ENCODE results near the gene BRD3.
A peak's percentile ranks its signal among the peaks of the same experiment; 100 is the strongest.

The BRD3 gene

DNA sequence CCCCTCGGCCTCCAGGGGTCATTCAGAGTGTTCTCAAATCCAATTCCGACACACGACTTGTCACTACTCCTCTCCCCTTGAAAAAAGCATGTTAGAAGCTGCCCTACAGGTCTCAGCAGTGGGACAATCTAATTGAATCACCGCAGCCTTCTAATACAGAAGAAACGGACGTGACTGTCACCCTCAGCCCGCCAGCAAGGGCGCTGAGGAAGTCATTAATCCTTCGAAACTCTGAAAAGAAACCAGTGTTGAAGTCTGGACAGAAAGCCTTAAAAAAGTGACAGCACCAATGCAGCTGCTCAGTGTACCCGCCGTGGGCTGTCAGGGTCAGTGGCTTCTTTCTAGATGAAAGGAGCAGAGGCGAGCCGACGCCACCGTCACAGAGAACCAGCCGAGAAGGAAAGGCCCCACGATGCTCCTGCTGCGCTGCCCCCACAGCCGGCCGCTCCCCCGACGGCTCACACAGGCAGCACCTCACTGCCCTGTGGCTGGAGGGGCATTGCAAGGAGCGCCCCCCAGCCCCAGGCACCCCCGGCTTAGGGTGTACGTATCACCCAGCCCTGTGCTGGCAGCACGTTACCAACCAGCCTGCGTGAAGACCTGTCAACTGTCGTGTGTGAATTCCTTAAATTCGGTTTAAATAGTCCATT is 36.9 kb downstream of the BRD3 start:
- DNase-seq (ENCODE audit: low spot score in 2 of 2) (no peak), ATAC-seq (ENCODE audit: low read depth) (no peak)
- no peaks in the 10 kb centered on the region for H3K9me3 Mint-ChIP-seq
- no peaks in the 10 kb centered on the region for H3K27me3 Mint-ChIP-seq
- peaks cover 5% of the 10 kb centered on the region for H3K4me1 Mint-ChIP-seq
- H3K4me3 Mint-ChIP-seq = no peak overlapping the region
- no peak overlapping the region for H3K27ac Mint-ChIP-seq
- peaks cover 9% of the 10 kb centered on the region for H3K36me3 Mint-ChIP-seq

DNA sequence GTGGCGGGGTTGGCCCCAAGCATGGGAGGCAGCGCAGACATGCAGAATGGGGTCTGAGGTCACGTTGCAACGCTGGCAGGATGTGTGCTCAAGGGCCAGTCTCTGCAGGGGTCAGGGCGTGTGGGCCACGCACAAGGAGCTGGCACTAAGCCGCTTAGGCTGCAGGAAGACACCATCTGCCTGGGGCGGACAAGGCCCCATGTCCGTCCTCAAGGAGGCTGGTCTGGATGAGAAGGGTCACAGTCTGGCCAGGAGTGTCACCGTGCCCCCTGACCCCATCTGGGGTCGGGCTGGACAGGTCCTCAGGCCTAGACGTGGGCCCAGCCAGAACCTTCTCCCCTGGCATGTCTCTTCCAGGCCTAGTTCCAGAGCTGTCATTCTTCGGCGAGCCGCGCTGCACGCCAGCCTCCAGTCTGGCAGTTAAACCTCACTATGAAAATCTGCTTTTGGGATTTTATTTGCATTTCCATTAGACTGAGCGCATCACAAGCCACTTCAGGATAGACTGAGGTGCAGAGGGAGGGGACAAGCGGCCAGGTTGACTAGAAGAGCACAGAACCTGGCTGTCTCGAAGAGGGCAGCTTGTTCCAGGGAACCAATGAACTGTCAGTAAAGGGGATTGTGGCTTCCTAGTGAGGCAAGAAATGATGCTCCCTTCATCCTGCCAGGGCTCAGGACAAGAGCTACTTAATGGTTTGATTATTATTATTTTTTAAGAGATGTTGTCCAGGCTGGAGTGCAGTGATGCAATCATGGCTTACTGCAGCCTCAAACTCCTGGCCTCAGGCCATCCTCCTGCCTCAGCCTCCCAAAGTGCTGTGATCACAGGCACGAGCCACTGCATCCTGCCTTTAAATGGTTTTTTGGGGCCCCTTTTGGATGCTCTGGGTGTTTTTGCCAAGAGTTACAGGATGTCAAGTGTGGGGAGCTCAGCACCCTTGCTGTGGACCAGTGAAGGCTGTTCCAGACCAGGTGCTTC is 38.3 kb downstream of the BRD3 start:
- H3K36me3 Mint-ChIP-seq = peaks cover 7% of the 10 kb centered on the region
- DNase-seq (ENCODE audit: low spot score in 2 of 2) = no peak

DNA sequence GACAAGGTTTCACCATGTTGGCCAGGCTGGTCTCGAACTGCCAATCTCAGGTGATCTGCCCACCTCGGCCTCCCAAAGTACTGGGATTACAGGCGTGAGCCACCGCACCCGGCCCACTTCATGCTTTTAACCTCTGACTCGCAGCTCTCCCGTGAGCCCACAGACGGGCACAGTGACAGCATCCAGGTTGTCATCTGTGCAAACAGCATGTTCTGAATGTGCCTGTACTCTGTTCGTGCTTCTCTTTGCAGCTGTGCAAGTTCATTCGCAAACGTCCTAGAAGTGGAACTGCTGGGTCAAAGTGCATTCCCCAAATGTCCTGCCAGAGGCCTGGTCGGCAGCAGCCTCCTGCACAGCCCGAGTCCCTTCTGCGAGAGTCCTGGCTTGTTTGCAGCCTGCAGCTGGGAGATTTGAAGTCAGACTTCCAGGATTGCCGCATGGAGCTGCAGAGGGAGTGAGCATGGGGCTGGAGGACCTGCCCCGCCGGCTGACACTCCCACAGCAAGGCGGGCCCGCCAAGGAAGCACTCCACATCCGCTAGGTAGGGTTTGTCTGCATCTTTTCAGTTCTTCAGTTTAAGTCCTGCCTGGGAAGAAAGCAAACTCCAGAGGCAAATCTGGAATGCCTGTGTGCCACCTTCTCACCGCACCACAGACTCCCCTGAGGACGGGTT is 39.1 kb downstream of the BRD3 start:
- Mint-ChIP-seq H3K9me3 (no peaks in the 10 kb centered on the region), H3K27ac (no peak overlapping the region), H3K4me1 (peaks cover 14% of the 10 kb centered on the region), H3K27me3 (no peaks in the 10 kb centered on the region), H3K36me3 (peaks cover 7% of the 10 kb centered on the region), H3K4me3 (no peak overlapping the region)
- ATAC-seq (ENCODE audit: low read depth) (no peak), DNase-seq (ENCODE audit: low spot score in 2 of 2) (no peak)

More for the DNA sequence above, 38.3 kb downstream of the BRD3 start:
- Mint-ChIP-seq H3K27ac (no peak overlapping the region), H3K9me3 (no peaks in the 10 kb centered on the region), H3K4me3 (no peak overlapping the region), H3K4me1 (peaks cover 11% of the 10 kb centered on the region), H3K27me3 (no peaks in the 10 kb centered on the region)
- ATAC-seq (ENCODE audit: low read depth) = no peak

DNA sequence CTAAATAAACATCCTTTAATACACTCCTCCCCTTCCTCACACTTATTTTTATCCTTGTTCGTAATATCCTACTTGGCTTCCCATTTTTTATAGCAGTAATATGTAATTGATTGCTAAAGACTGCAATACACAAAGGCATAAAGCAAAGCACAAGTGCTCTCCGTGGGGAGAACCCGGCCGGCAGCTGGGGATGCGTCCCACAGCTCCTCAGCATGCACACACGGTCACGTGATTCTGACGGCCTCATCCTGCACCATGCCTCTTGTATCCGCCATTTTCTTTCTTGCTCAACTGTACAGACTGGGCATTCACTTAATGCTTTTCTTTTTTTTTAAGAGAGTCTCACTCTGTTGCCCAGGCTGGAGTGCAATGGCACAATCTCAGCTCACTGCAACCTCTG is 39.8 kb downstream of the BRD3 start:
- Mint-ChIP-seq H3K36me3 (peaks cover 4% of the 10 kb centered on the region), H3K27ac (peak overlapping the region; percentile 3), H3K4me3 (no peak overlapping the region), H3K27me3 (no peaks in the 10 kb centered on the region), H3K4me1 (peaks cover 14% of the 10 kb centered on the region), H3K9me3 (no peaks in the 10 kb centered on the region)
- ATAC-seq (ENCODE audit: low read depth) (no peak), DNase-seq (ENCODE audit: low spot score in 2 of 2) (no peak)

DNA sequence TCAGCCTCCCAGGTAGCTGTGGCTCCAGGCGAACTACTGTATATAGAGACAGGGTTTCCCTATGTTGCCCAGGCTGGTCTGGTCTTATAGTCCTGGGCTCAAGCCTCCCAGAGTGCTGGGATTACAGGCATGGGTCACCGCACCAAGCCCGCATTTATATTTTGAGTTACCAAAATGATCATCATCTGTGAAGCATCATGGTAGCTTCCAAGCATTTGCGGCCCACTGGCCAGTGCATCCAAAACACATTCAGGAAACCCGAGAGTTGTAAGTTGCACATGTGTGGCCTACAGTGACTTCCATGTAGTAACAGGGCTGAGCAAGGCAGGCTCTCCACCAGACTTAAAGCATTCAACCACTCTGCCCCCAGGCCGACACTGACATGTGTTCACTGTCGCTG is 40.3 kb downstream of the BRD3 start:
- H3K27me3 Mint-ChIP-seq = no peaks in the 10 kb centered on the region
- H3K4me3 Mint-ChIP-seq = peak overlapping the region; percentile 43
- H3K27ac Mint-ChIP-seq = peak overlapping the region; percentile 3
- ATAC-seq (ENCODE audit: low read depth) (no peak), DNase-seq (ENCODE audit: low spot score in 2 of 2) (no peak)
- H3K4me1 Mint-ChIP-seq = peaks cover 14% of the 10 kb centered on the region
- H3K9me3 Mint-ChIP-seq = no peaks in the 10 kb centered on the region
- peaks cover 3% of the 10 kb centered on the region for H3K36me3 Mint-ChIP-seq

DNA sequence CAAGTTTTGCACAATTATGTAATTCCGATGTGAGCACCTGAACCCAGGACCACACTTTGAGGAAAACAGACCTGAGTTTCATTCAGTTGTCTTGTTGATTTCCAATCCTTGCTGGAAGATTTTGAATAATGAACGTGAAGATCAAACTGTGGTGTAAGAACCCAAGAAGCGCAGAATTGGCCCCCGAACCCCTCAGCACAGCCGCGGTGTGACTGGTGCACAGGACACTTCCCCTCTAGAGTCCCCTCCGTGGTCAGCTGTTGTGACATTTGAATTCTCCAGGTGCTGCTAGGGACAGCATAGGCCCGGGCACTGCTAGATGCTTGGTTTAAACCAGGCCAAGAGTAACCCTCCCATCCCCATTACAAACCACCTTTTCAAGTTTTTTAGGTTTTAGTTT is 40.8 kb downstream of the BRD3 start:
- H3K27ac Mint-ChIP-seq = no peak overlapping the region
- peaks cover 3% of the 10 kb centered on the region for H3K36me3 Mint-ChIP-seq
- H3K27me3 Mint-ChIP-seq = no peaks in the 10 kb centered on the region
- H3K9me3 Mint-ChIP-seq = no peaks in the 10 kb centered on the region
- ATAC-seq (ENCODE audit: low read depth) (no peak), DNase-seq (ENCODE audit: low spot score in 2 of 2) (no peak)
- peaks cover 14% of the 10 kb centered on the region for H3K4me1 Mint-ChIP-seq
- peak overlapping the region; percentile 87 for H3K4me3 Mint-ChIP-seq

DNA sequence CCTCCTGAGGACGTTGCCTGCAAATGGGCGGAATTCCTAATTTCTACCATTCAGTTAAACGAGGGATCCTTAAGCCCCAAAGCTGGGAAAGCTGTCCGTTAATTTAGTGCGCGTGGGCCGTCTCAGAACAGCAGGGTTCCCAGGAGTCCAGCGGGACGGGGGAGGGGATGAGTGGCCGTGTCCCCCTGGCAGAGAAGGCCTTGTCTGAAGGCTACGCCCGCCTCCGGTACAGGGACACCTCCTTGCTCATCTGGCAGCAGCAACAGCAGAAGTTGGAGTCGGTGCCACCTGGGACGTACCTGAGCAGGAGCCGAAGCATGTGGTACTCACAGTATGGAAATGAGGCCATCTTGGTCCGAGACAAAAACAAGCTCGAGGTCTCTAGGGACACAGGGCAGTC is 41.2 kb downstream of the BRD3 start:
- H3K36me3 Mint-ChIP-seq = peaks cover 3% of the 10 kb centered on the region
- peaks cover 14% of the 10 kb centered on the region for H3K4me1 Mint-ChIP-seq
- no peaks in the 10 kb centered on the region for H3K27me3 Mint-ChIP-seq
- H3K9me3 Mint-ChIP-seq = no peaks in the 10 kb centered on the region
- H3K4me3 Mint-ChIP-seq = peak overlapping the region; percentile 87
- DNase-seq (ENCODE audit: low spot score in 2 of 2) (no peak), ATAC-seq (ENCODE audit: low read depth) (no peak)
- H3K27ac Mint-ChIP-seq = no peak overlapping the region

DNA sequence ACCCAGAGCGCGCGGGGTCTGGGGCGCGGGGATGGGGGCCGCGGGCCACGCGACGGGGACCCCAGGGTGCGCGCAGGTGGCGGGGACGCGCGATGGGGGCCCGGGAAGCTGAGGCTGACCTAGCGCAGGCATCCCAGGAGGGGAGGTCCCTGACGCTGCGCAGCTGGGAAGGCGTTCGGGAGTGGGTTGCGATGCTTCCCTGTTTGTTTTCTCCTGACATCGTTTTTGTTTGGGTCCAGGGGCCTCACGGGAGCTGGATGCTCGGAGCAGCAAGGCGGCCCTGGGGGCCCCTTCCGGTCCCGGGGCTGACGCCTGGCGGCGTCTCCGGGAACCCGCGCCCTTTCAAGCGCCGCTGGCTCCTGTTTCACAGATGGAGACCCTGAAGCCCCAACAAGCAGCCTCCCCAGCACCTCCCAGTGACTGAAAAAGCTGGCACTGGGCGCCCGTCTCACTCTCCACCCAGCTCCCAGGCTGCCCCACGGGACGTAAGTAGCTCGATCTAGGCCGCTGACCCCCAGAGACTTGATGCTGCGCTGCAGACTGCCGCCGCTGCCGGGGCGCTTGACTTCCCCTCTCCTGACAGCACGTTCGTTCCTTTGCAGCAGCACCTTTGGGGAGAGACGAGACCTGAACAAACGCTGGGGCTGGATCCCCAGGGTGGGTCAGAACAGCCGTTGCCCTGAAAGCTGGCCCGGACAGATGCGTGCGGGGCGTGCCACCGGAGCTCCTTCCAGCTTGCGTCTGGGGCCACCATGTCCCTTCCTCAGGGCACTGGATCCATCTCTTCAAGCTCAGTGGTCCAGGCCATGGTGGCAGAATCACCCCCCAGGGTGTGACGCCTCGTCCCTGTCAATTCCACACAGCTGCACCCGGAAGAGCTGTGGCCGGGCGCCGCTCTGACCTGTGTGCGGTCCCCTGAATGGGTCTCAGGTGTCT is 42.0 kb downstream of the BRD3 start:
- Mint-ChIP-seq H3K36me3 (peaks cover 3% of the 10 kb centered on the region), H3K27me3 (no peaks in the 10 kb centered on the region), H3K4me3 (peak overlapping the region; percentile 87), H3K4me1 (peaks cover 14% of the 10 kb centered on the region), H3K9me3 (no peaks in the 10 kb centered on the region), H3K27ac (peak overlapping the region; percentile 87)
- DNase-seq (ENCODE audit: low spot score in 2 of 2) (peak; percentile 41 to 52), ATAC-seq (ENCODE audit: low read depth) (peak; percentile 39)

DNA sequence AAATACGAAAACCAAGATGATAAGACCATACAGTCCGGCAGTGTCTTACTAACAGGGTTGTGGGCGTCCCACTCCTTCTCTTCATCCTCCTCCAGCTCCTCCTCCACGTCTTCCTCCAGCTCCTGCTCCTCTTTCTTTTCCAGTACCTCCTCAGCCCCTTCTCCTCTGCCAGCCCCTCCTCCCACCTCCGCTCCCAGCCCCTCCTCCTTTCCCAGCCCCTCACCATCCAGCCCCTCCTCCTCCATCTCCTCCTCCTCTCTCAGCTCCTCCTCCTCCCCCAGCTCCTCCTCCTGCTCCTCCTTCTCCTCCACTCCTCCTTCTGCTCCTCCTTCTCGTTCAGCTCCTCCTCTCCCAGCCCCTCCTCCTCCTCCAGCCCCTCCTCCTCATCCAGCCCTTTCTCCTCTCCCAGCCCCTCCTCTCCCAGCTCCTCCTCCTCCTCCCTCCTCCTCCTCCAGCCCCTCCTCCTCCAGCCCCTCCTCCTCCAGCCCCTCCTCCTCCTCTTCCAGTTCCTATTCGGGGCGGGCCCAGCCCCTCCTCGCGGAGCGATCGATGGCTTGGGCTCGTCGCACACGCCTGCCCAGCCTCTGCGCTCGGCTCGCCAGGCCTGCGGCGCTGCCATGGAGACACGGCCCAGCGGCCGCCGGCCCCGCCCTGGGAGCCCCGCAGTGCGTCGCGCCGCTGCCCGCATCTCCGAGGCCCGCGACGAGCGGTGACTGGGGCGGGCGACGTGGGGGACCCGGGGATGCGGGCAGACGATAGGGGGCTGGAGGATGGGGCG is 42.8 kb downstream of the BRD3 start, which contains the start of gene BRD3OS:
Gene BRD3OS, plus strand, starts transcription at position 654 of the 778 bp plus-strand sequence. CDS start 1,267 bp downstream, outside the sequence.
- peak within 1 kb of the TSS; percentile 87 for H3K27ac Mint-ChIP-seq
- peak within 1 kb of the TSS; percentile 87 for H3K4me3 Mint-ChIP-seq
- no peaks in the 10 kb centered on the region for H3K36me3 Mint-ChIP-seq
- H3K4me1 Mint-ChIP-seq = peaks cover 14% of the 10 kb centered on the region
- ATAC-seq (ENCODE audit: low read depth) = peak; percentile 88
- H3K9me3 Mint-ChIP-seq = no peaks in the 10 kb centered on the region
- no peaks in the 10 kb centered on the region for H3K27me3 Mint-ChIP-seq
- DNase-seq (ENCODE audit: low spot score in 2 of 2) = peak; percentile 79 to 89

DNA sequence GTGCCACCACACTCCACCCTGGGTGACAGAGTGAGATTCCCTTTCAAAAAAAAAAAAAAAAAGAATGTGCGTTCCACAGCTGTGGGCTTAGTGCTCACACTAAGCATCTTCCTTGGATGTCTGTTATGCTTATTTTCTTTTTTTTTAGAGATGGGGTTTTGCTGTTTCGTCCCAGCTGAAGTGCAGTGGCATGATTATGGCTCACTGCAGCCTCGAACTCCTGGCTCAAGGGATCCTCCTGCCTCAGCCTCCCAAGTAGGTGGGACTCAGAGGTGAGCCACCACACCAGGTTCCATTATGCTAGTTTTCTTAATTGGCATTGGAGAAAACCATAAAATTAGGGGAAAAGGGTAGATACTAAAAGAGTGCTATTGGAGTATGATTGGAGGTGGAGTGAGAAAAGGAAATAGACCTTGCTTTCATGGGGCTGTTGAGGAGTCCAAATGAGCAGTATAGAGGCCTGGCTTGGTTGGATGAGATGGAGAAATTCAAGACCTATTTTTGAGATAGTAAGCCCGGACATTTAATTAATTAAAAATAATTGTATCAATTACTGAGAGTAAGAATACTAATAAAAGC is 43.5 kb downstream of the BRD3 start:
- no peak for ATAC-seq (ENCODE audit: low read depth)
- Mint-ChIP-seq H3K4me1 (peaks cover 14% of the 10 kb centered on the region), H3K27me3 (no peaks in the 10 kb centered on the region), H3K27ac (peak overlapping the region; percentile 87), H3K9me3 (no peaks in the 10 kb centered on the region), H3K4me3 (peak overlapping the region; percentile 87), H3K36me3 (no peaks in the 10 kb centered on the region)
- DNase-seq (ENCODE audit: low spot score in 2 of 2) = no peak

DNA sequence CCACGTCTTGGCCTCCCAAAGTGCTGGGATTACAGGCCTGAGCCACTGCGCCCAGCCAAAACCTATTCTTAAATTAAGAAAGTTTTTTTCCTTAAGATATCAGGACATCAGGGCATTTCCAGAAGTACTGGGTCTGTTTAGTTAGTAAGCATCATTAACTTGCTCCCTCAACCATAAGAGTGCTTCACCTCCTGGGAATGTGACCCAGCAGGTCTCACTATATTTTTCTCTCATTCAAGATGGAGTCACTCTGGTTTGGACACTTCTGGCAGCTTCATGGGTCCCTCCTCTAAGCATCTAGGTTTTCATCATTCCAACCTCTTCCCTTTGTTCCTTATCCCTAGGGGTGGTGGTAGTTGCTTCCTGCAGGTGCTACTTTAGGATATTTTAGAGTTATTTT is 52.9 kb downstream of the BRD3 start:
- H3K36me3 Mint-ChIP-seq = no peaks in the 10 kb centered on the region
- no peak overlapping the region for H3K4me3 Mint-ChIP-seq
- H3K27me3 Mint-ChIP-seq = no peaks in the 10 kb centered on the region
- H3K4me1 Mint-ChIP-seq = no peaks in the 10 kb centered on the region
- no peaks in the 10 kb centered on the region for H3K9me3 Mint-ChIP-seq
- H3K27ac Mint-ChIP-seq = no peak overlapping the region
- DNase-seq (ENCODE audit: low spot score in 2 of 2) = no peak
- no peak for ATAC-seq (ENCODE audit: low read depth)

DNA sequence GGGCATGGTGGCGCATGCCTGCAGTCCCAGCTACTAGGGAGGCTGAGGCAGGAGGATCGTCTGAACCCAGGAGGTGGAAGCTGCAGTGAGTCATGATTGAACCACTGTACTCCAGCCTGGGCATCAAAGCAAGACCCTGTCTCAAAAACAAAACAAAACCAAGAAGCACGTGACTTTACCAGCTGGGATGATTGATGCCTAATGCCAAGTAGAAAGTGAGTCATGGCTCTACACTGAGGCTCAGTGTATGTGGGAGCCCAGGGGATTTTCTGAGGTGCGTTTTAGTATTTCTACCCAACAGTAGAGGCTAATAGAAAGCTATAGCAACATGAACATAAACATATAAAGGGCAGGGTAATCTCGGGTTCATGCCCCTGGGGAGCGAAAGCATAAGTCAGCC is 56.4 kb downstream of the BRD3 start:
- Mint-ChIP-seq H3K4me3 (no peak overlapping the region), H3K9me3 (no peaks in the 10 kb centered on the region), H3K27ac (no peak overlapping the region), H3K4me1 (peaks cover 3% of the 10 kb centered on the region), H3K27me3 (peaks cover 8% of the 10 kb centered on the region), H3K36me3 (no peaks in the 10 kb centered on the region)
- no peak for ATAC-seq (ENCODE audit: low read depth)
- DNase-seq (ENCODE audit: low spot score in 2 of 2) = no peak

Data from memory B cell (primary cell).